RWPE2 (cell line): ENCODE data around the gene BCL3.
"Not testable (repeated sequence)": the region's sequence is repeated elsewhere in the genome, so short reads cannot be mapped to it uniquely, and the experiment has no call there.

Experiments
- ATAC-seq: fragments of 200-7000 bp; cut with Tn5 transposase; 3 replicates; pipeline ENCODE4 v1.9.1; 2021; ENCODE audit warnings: low read depth
- DNase-seq: peaks from one replicate; pipeline ENCODE4 v3.0.0-alpha.2; 2020; ENCODE audit warnings: low spot score
- H3K27ac ChIP-seq: fragments of 450-650 bp; 2 replicates; pipeline ENCODE4 v1.5.1; 2017; ENCODE audit warnings: mild to moderate bottlenecking; ENCODE audit not compliant: poor library complexity, severe bottlenecking
- H3K27me3 ChIP-seq: fragments of 250-450 bp; sonication (Bioruptor Pico); 2 replicates; pipeline ENCODE4 v1.5.1; 2021; ENCODE audit warnings: mild to moderate bottlenecking, moderate library complexity; ENCODE audit not compliant: insufficient read depth, poor library complexity, severe bottlenecking
- H3K36me3 ChIP-seq: fragments of 250-450 bp; sonication (Bioruptor Pico); 2 replicates; pipeline ENCODE4 v1.5.1; 2020; ENCODE audit warnings: low read depth, mild to moderate bottlenecking, moderate library complexity
- H3K4me1 ChIP-seq: fragments of 250-450 bp; sonication (Bioruptor Pico); 2 replicates; pipeline ENCODE4 v1.5.1; 2021; ENCODE audit warnings: mild to moderate bottlenecking, moderate library complexity; ENCODE audit not compliant: insufficient read depth, poor library complexity, severe bottlenecking
- H3K4me3 ChIP-seq: fragments of 250-450 bp; sonication (Bioruptor Pico); 2 replicates; pipeline ENCODE4 v1.5.1; 2021; ENCODE audit warnings: mild to moderate bottlenecking, moderate library complexity; ENCODE audit not compliant: severe bottlenecking
- H3K9me3 ChIP-seq: fragments of 250-450 bp; sonication (Bioruptor Pico); 2 replicates; pipeline ENCODE4 v1.5.1; 2021; ENCODE audit warnings: mild to moderate bottlenecking, moderate library complexity; ENCODE audit not compliant: severe bottlenecking
- CTCF ChIP-seq: fragments of 450-650 bp; IDR thresholded peaks from one replicate; pipeline ENCODE4 v1.5.1; 2017; ENCODE audit warnings: mild to moderate bottlenecking, moderate library complexity; ENCODE audit not compliant: poor library complexity, severe bottlenecking

The BCL3 gene

GRCh38 chr19:44714597-44715169 lies 33.8 kb upstream of the BCL3 start:
- Histone ChIP-seq H3K36me3 (no peaks in the 10 kb centered on the region), H3K4me3 (no peak overlapping the region), H3K4me1 (peaks cover 6% of the 10 kb centered on the region), H3K27ac (no peak overlapping the region), H3K9me3 (peaks cover 2% of the 10 kb centered on the region), H3K27me3 (no peaks in the 10 kb centered on the region)
- no peak for ATAC-seq
- no peak for TF ChIP-seq CTCF
- no peak for DNase-seq

GRCh38 chr19:44717603-44718002 lies 30.9 kb upstream of the BCL3 start:
- H3K27ac ChIP-seq: peak overlapping the region; percentile 30
- peaks cover 6% of the 10 kb centered on the region for H3K4me1 ChIP-seq
- ATAC-seq (no peak), DNase-seq (no peak)
- TF ChIP-seq CTCF: no peak
- H3K4me3 ChIP-seq: no peak overlapping the region
- H3K36me3 ChIP-seq: no peaks in the 10 kb centered on the region
- H3K9me3 ChIP-seq: peaks cover 2% of the 10 kb centered on the region
- H3K27me3 ChIP-seq: no peaks in the 10 kb centered on the region

- TF ChIP-seq CTCF: no peak
- no peaks in the 10 kb centered on the region for H3K36me3 ChIP-seq
- no peak overlapping the region for H3K4me3 ChIP-seq
- DNase-seq (no peak), ATAC-seq (no peak)
- H3K27me3 ChIP-seq: no peaks in the 10 kb centered on the region
- peaks cover 2% of the 10 kb centered on the region for H3K9me3 ChIP-seq
- H3K4me1 ChIP-seq: peaks cover 6% of the 10 kb centered on the region
- H3K27ac ChIP-seq: peak overlapping the region; percentile 30
These were observed 29.9 kb upstream of the BCL3 start for GRCh38 chr19:44718441-44719261.

GRCh38 chr19:44719262-44719701 lies 29.2 kb upstream of the BCL3 start:
- Histone ChIP-seq H3K27me3 (no peaks in the 10 kb centered on the region), H3K27ac (no peak overlapping the region), H3K36me3 (no peaks in the 10 kb centered on the region), H3K9me3 (peaks cover 2% of the 10 kb centered on the region), H3K4me3 (no peak overlapping the region), H3K4me1 (peaks cover 10% of the 10 kb centered on the region)
- ATAC-seq (no peak), DNase-seq (no peak)
- no peak for TF ChIP-seq CTCF

- H3K27me3 ChIP-seq, H3K27ac ChIP-seq, H3K9me3 ChIP-seq, H3K36me3 ChIP-seq, DNase-seq, ATAC-seq, H3K4me3 ChIP-seq: not testable (repeated sequence)
- H3K4me1 ChIP-seq: peaks cover 16% of the 10 kb centered on the region
These were observed 28.1 kb upstream of the BCL3 start for GRCh38 chr19:44720396-44720795.
